ENCODE data around the gene CNNM3.
"Not testable (repeated sequence)": the region's sequence is repeated elsewhere in the genome, so short reads cannot be mapped to it uniquely, and the experiment has no call there.

Gene CNNM3

DNA sequence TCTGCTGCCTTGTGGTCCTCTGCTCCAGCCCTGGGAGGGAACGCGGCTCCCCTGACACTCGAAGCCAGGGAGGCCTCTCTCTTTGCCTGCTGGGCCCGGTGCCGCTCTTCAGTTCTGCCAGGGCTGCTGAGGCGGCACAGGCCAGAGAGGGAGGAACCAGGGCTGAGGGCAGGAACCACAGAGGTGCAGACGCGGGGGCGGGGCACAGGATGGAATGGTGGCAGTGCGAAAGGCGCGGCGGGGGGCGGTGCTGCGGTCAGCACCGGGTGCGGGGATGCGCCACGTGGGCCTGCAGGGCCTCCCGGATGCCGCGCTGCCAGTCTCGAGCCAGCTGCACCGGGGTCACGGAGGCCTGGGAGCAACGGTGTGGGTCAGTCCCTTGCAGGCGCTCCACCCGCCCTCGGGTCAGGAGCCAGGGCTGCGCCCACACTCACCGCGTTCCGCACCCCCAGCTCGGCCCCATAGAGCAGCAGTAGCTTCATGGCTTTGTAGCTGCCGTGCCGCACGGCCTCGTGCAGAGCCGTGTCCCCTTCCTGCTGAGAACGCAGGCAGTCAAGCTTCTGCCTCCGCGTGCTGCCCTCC lies 23.3 kb downstream of the CNNM3 start:
- peak; percentile 75 for DNase-seq (ENCODE audit: low spot score)

DNA sequence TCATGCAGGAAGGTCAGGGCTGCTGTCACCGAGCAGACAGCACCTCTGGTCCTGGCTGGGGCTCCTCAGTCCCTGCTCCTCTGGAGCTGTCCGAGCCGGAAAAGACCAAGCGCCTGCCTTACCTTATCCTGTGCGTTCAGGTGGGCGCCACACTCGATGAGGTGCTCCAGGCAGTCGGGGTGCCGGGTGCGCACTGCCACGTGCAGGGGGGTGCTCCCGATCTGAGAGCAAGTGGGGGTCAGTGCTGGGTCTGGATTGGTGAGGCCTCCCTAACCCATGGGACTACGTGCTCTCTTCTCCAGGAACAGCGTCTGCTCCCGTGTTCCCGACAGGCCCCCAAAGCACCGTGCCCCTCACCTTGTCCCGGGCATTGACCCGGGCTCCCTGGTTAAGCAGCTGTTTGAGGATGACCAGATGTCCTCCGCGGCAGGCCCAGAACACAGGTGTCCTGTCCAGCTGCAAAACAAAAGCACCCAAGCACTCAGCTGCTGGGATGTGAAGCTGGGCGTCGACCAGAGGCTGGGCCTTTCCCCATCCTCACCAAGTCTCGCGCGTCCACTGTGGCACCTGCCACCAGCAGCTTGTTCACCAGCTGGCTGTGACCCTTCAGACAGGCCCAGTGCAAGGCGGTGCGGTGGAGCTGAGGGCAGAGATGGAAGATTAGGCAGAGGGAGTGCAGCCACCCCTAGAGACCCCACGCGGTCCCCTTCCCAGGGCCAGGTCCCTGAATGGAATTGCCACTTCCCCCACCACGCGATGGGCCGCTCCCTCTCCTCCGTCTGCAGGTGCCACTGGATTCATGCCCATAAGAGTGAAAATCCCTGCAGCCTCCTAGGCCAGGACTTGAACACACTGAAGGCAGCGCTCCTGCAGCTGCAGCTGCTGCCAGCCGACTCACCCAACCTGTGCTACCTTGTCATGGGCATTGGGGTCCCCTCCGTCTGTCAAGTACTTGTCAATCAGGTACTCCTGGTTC lies 24.1 kb downstream of the CNNM3 start:
- DNase-seq (ENCODE audit: low spot score), result no peak

DNA sequence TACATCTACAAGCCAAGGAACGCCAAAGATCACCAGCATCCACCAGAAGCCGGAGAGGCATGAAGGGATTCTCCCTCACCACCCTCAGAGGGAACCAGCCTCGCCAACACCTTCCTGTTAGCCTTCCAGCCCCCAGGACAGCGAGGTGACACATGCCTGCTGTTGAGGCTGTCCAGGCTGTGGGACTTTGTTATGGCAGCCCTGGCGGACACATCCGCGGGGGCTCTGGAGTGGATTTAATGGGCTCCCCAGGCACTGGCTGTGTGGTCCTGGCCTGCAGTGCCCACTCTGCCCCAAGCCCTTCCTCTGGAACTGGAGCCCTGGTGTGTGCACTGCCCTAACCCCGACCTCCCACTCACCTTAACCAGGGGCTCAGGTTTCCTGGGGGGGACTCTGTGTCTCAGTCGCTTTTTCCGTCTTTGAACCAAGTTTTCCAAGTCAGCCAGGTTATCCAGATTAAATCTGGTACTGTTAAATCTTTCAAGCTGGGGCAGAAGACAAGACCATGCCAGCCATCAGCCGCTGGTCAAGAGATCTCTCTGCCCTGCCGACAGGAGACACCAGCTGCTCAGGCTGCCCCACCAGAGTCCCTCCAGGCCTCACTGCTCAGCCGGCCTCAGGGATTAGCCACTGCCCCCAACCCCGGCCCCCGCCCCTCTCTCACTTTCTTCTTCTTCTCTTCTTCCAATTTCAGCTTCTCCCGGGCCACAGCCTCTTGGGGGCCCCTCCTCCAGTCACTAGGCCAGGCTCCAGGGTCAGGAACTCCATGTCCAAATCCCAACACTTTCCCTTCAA lies 25.8 kb downstream of the CNNM3 start:
- DNase-seq (ENCODE audit: low spot score), result no peak

DNA sequence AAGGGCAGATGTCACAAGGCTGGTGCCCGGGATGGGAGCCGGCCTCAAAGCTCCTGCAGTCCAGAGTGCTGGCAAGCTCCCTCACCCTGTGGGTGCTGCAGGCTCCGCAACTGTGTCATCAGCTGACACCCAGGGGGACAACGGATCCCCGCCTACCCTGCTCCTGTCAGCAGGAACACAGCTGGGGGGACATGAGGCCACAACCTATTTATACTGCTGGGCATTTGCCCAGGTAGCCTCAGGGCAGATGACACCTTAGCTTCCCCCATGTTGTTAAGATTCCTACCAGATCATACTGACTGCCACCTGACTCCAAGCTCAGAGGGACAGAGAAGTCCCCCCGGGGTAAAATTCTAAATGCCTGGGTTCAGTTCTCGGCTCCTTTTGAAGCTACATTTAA lies 26.5 kb downstream of the CNNM3 start:
- no peak for DNase-seq (ENCODE audit: low spot score)

DNA sequence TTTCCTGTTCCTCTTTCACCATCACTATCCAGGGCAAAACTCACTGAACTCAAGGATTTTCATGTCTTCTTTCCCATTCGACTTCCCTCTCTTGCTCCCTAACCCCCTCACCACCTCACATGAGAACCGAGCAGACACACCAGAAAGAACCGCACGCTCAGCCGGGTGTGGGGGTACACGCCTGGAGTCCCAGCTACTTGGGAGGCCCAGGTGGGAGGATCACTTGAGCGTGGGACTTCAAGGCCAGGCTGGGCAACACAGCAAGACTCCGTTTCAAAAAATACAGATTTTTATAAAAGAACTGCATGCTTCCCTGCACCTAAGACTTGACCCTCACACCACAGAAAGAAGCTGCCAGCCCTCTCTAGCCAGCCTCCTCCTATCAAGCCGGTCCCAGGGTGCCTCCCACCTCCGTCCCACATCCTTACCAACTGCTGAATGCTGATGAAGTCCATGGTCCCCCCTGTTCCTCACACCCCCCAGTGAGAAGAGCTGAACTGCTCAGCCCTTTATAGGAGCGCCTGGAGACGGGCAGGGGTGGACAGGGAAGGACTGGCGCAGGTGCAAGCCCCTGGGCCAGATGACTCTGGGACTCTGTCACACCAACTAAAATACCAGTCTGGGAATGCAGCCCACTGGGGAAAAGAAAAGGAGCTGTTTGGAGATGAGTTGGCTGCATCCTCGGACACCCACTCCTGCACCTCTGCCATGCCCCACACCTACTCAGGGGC lies 27.6 kb downstream of the CNNM3 start, which contains the start of gene ANKRD23:
Gene ANKRD23, minus strand, starts transcription at position 484 of the 731 bp plus-strand sequence. Its CDS starts 29 bp downstream, at position 455.
- DNase-seq (ENCODE audit: low spot score), result no peak

DNA sequence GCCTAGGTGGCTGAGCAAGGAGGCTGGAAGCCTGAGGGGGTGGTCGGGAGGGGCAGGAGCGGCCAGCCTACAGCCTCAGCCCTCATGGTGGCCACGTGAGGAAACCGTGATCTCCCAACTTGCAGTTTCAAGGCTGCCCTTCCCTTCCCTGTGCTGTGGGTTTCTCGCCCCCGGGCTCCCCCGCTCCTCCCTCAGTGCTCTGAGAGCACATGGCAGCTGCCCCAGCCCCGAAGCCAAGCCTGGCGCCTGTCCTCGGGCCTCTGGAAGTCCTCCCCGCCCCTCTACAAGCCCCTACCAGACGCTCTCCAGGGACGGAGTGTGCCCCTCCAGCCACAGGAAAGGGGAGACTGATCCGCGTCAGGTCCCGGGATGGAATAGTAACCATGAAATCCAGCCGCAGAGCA lies 28.3 kb downstream of the CNNM3 start:
- DNase-seq (ENCODE audit: low spot score), result no peak

DNA sequence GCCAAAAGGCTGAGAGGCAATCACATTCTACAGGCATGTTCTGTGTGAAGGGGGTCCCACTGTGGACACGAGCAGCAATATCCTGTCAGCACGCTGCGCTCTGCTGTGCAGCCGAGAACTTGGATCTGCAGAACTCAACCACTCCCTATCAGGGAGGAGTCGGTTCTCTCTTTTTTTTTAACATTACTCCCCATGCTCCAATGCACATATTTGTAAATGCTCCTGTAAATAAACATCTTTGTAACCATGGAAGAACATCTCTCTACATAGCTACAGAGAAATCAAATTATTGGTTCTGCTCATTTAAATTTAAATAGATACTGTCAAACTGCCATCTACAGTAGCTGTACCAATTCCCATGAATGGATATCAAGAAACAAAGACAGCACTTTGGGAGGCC lies 30.8 kb downstream of the CNNM3 start:
- DNase-seq (ENCODE audit: low spot score), result no peak

DNA sequence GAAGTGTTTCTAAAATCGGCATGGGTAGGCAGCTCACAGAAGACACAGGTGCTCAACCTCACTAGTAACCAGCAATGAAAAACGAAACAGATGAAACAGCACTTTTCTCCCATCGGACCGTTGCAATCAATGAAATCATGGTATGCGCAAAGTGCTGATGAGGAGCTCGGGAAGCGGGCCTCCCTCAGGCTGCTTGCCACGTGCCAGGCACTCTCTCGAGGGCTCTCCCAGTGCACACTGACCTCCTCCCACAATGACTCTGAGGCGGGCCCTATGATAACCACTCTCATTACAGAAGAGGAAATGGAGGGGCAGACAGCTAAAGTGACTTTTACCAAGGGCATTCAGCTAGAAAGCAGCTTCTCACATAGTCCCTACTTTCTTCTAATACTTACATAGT lies 31.5 kb downstream of the CNNM3 start:
- no peak for DNase-seq (ENCODE audit: low spot score)

DNA sequence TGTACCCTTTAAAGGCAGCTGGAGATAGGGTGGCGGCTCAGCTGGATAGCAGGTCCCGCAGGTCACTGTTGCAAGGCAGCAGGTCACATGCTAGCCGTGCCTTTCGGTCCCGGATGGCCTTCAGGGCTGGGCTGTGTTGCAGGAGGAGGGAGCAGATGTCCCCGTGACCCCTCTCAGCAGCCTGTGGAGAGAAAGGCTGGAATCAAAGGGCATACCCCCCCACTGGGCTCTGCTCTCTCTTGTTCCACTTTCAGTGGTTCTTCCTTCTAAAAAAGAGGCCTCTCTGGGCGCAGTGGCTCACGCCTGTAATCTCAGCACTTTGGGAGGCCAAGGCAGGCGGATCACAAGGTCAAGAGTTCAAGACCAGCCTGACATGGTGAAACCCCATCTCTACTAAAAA lies 32.2 kb downstream of the CNNM3 start:
- DNase-seq (ENCODE audit: low spot score), result no peak

DNA sequence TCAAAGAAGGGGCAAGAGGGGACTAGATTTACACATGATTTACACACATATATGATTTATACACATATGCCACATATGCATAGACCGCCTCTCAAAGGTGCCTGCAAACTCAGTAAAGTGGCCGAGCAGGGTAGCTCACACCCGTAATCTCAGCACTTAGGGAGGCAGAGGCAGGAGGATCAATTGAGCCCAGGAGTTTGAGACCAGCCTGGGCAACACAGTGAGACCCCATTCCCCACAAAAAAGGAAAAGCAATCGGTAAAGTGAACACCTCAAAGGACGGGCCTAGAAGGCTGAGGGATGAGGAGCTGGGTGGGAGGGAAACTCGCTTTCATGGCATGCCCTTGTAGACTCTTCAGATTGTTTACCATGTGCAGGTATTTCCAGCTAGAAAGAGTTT lies 36.6 kb downstream of the CNNM3 start:
- DNase-seq (ENCODE audit: low spot score), result no peak

DNA sequence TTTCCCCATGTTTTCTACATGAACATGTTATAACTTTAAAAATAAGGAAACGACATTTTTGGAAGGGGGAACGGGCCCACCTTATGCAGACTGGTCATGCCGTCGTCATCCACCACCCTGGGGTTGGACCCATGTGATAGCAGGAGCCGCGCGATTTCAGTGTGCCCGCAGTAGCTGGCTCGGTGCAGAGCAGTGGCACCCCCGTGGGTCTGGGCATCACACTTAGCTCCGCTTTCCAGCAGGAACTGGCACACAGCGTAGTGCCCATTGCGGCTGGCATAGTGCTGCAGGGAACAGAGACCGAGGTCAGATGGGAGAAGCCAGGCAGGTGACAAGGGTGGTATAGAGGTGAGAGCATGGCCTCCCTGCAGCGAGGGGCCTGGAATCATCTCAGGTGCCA lies 37.3 kb downstream of the CNNM3 start:
- no peak for DNase-seq (ENCODE audit: low spot score)

DNA sequence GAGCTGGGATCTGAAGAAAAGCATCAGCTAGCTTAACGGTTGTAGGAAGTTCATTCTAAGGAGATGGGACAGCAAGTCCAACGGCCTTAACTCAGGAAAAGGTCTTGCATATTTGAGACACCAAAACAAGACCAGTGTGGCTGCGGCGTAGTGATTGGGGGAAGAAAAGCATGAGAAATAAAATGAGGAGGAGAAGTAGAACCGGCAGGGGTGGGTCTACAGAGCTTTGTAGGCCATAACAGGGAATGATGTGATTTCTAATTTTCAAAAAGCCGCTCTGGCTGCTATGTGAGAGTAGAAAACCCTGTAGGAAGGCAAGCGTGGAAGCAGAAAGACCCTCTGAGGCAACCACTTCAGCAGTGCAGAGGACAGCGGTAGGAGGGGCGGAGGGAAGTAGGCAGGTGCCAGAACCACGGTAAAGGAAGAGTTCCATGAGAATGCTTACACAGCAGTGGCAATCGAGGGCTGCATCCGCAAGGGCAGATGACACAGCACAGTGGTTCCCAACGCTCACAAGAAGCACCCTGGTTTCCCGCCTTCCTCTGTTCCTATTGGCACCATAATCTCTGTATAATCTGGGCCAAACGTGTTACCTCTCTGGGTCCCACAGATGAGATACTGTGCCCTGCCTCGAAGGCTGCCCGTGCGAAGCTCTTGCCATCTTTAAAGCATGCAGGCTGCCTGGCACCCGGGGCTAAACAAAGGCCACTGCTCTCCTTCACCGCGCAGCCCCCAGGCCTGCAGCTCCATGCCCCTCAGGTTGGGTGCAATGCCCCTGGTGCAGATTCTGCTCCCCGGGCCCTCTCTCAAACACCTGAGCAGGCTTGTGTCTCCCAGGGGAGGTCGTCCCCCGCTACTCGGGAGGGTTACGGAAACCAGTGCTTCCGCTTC lies 41.0 kb downstream of the CNNM3 start:
- peak; percentile 24 for DNase-seq (ENCODE audit: low spot score)

DNA sequence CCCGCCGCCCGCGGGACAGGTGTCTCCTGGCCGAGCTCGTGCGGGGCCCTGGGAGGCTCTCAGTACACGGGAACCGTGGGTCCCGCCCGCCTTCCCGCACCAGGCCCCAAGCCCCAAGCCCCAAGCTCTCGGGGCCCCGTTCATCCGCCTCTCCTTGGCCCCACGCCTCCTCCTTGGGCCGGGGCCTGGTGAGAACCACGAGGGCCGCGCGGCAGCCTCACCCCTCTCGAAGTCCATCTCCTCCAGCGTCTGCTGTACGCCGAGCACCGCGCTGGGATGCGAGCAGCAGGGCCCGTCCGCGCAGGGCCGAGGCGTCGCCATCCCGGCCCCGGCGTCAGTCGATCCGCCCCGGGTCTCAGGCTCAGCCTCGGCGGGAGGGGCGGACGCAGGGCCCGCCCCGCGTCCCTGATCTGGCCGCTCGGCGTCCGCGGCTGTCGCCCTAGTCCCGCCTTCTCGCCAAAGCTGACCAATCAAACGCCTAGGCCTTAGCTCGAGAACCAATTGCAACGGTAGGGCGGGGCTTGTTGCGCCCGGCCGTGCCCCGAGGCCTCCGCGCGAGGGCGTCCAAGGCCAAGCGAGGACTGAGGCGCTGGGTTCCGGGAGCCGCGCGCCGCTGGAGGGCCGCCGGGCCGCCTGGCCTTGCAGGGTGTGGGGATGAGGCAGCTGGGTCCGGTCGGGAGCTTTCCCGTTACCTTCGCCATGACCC lies 41.8 kb downstream of the CNNM3 start, which contains the start of gene ANKRD39:
Gene ANKRD39, minus strand, starts transcription at position 350 of the 706 bp plus-strand sequence. Its CDS starts 29 bp downstream, at position 321.
- DNase-seq (ENCODE audit: low spot score), result peak; percentile 99

DNA sequence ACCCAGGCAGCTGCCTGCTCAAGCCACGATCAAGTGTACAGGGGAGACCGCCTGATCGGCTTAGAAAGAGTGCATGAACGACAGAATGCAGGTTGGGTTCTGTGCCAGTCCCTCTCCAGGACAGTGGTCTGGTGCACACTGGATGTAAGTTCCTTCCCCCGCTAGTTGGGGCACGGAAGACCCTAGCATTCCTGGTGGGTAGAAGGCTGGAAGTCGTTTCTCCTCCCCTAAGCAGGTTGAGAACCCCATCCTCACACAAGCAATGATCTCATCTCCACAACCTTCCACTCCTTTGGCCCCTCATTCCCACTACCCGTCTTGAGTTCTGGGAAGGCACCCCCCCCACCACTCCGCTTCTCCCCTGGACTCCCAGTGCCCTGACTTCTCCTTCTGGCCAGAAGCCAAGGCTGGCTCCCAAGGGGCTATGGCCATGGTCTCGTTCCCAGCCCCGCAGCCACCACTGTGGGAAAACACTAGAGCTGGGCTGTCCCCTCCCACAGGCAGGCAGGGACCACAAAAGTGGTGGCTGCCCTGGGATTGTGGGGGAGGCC lies 43.1 kb downstream of the CNNM3 start:
- DNase-seq (ENCODE audit: low spot score), result no peak

DNA sequence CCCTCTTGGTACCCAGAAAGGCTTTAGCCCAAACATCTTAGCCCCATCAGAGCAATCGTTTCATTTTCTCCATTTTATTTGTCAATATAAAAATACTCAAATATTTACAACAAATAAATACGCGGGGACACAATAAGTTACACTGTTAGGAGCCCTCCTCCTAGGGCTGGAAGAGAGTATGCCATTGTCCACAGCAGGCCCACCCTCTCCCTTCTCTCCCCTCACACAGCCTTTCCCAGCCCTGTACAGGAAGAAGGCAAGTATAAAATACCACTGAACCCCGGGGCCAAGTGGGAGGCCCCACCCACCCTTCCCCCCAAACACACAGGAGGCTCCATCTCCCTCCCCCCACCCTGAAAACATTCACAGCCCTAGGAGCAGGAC lies 43.6 kb downstream of the CNNM3 start:
- DNase-seq (ENCODE audit: low spot score), result no peak

DNA sequence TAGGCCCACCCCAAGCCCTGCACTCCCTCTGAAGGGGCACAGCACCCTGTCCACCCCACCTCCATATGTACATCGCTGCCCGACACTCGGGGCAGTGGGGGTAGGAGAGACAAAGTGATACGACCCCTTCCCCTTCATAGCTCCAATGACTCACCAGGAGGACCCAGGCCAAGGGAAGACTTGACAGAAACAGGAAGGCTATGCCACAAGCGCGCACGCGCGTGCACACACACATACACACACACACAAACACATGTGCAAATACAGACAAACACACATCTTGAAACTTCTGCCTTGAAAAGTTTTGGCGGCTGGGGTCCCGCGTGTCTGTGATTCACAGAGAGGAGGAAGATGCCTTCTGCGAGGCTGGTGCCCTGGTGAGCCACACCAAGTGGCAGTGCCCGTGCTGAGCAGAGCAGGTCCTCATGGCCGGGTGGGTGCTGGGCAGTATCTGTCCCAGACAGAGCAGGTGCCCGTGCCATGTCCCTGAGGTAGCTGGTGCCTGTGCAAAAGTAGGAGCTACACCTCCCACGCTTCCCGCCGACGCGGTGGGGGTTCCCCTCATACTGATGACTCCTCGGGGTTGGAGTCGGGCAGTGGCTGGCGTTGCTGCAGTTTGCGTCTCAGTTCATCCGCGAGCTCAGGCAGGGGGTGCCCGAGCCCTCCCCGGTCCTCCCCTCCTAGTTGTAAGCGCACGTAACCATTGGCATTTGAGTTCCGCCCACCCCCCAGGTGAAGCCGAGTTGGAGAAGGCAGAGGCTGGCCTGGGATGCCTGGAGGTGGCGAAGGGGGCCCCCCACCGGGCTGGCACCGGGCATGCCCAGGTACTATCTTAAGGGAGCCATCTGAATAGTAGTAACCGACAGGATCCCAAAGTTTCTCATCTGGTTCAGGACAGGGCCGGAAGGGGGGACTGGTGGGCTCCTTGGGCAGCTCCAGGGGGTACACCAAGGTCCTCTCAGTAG lies 44.3 kb downstream of the CNNM3 start:
- peak; percentile 23 for DNase-seq (ENCODE audit: low spot score)

DNA sequence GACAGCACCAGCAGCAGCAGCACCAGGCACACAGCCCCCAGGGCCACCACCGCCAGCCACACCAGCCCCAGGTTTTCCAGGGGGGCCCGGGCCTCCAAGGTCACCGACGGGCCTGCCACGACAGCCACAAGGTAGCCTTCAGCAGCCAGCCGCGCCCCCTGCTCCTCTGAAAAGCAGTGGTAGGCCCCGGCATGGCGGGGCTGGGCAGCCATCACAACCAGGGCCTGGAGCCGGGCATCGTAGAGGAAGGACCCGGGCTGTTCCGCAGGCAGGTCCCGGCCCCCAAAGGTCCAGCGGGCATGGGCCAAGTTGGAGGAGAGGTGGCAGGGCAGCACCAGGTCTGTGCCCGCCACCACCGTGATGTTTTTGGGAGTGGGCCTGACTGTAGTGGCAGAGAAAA lies 45.0 kb downstream of the CNNM3 start:
- DNase-seq (ENCODE audit: low spot score), result no peak

DNA sequence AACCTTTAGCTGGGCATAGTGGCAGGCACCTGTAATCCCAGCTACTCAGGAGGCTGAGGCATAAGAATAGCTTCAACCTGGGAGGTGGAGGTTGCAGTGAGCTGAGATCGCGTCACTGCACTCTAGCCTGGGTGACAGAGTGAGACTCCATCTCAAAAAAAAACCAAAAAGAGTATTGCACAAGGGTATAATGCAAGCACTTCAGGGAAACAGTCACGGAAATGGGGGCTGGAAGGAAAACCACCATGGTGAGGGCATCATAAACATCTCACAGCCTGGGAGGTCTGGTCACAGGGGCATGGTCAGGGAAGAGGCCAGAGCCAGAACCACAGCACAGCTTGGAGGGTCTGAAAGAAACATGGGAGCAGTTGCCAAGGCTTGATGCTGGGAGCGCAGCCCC lies 47.0 kb downstream of the CNNM3 start:
- not testable (repeated sequence) for DNase-seq (ENCODE audit: low spot score)

All from CD4-positive, alpha-beta T cell treated with Interleukin-15 for 4 hours (primary cell).